Measurements from ENCODE around the gene TACR1.

TACR1 gene

GRCh38 chr2:75042823-75043222 is 156.5 kb downstream of the TACR1 start:
- DNase-seq: no peak

DNA sequence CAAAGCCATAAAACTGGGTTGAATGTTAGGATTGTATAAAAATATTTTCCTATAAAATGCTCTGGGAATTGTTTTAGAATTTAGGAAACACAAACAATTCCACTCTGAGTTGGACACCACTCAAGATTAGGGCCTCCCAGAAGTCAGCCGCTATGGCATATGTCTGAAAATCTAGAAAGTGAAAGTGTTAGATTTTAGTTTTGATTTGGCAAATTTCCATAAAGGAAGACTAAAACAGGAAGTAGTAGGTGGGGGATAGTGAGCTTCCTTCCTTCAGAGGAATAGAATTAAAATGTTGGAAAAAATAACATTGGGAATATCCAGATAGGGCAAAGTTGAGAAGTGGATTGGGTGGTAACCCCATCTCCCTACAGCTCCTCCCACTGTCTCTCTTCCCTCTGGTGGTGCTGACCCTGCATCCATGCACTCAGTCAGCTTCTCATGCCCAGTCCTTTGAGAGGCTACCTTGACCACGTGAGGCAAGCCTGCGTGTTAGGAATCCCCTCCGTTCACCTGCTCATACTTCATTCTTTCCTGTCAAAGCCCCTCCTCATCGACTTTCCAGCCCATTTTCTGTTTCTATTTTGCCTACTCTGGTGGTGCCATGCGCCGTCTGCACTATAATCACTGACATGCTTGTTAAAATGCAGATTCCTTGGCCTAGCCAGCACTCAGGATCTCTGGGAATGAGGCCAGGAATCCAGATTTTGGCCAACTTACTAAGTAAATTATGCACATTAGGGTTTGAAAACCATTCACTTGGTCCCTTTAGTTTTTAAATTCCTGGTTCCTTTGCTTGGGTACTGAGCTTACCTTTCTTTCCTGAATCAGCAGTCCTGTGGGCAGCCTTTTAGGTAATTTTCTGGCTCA is 157.4 kb downstream of the TACR1 start:
- DNase-seq: no peak

GRCh38 chr2:75041226-75041625 is 158.1 kb downstream of the TACR1 start:
- DNase-seq: no peak

- no peak for DNase-seq
Measured at GRCh38 chr2:75035444-75036353, 163.6 kb downstream of the TACR1 start.

DNA sequence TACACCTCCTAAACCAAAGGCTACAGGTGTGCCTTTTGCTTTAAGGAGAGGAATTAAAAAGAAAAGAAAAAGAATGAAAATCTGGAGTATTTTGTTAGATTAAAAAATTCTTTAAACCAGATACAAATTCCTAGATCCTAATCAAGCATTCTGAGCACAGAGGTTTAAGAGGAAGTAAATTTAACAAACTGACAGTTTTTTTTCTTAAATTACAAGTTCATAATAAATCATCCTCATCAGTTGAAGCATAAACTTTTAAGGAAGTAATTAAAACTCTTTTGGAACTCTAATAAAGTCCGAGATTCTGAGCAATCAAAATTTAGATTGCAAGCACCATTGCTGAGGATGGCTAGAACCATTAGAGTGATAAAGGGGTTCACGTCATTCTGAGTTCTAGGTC is 165.8 kb downstream of the TACR1 start:
- DNase-seq: no peak

GRCh38 chr2:75031906-75032803 is 167.2 kb downstream of the TACR1 start:
- no peak for DNase-seq

GRCh38 chr2:75031171-75031570 is 168.1 kb downstream of the TACR1 start:
- no peak for DNase-seq

DNA sequence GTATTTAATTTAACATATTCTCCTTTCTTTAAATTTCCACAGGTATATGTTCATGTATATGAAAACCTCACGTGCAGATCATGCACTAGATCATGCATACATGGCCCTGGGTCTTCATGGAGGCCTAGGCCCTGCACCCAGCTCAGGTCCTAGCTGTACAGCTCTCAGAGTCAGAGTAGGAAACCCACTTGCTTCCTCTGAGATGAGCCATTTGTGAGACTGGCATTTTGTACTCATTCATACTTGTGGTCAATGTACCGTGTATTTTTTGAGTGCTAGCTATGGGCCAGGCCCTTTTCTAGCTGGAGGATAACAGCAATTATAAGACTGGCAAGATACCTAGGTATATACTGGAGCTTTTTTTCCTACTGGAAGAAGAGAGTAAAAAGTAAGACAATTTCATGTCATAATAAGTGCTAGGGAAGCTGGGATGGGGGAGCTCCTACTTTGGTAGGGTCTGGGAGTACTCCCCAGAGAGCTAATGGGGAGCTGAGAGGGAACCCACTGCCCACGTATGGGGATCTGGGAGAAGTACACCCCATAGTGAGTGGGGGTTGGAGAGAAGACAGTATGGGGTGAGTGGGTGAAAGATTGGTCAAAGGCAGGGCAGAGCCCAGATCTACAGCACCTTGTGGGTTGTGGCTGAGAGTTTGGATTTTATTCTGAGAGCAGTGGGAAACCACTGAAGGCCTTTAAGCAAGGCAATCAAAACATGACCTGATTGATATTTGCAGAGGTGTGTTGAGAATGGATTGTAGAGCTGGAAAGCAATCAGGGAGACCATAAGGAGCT is 168.9 kb downstream of the TACR1 start:
- no peak for DNase-seq

- DNase-seq: no peak
Measured at GRCh38 chr2:75027886-75028285, 171.4 kb downstream of the TACR1 start.

- no peak for DNase-seq
Measured at GRCh38 chr2:75025633-75026380, 173.5 kb downstream of the TACR1 start.

- DNase-seq: no peak
Measured at GRCh38 chr2:75025216-75025615, 174.1 kb downstream of the TACR1 start.

DNA sequence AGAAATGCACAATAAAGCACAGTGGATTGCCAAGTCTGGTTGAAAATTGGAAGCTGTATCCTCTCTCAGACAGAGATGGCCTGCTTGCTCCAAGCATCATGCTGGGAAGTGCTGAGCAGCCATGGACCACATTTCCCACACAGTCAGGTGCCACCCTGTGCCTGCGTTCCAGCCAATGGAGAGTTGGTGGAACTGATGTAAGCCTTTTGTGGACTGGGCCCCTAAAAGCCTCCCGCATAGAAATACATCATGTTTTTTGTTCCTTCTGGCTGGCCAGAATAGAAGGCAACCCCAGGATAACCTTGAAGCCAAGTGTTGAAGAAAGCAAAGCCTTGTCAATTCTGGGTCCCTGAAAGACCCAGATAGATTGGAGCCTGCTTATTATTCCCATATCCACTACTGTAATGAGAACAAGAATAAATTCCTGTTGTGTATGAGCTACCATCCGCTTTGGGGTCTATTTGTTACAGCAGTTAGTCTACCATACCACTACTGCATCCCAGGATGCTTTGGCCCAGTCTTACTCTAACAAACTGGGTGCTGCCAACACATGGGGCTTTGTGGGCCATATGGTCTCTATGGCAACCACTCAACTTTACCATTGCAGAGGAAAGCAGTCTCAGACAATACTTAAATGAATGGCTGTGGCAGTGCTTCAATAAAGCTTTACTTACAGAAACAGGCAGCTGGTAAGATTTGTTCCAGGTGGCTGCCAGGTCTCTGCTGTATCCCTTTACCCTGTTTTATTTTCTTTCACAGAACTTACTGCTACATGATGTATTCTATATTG is 175.5 kb downstream of the TACR1 start:
- DNase-seq: no peak

GRCh38 chr2:75022516-75022915 is 176.8 kb downstream of the TACR1 start:
- DNase-seq: no peak

- DNase-seq: no peak
Measured at GRCh38 chr2:75021672-75022071, 177.6 kb downstream of the TACR1 start.

DNA sequence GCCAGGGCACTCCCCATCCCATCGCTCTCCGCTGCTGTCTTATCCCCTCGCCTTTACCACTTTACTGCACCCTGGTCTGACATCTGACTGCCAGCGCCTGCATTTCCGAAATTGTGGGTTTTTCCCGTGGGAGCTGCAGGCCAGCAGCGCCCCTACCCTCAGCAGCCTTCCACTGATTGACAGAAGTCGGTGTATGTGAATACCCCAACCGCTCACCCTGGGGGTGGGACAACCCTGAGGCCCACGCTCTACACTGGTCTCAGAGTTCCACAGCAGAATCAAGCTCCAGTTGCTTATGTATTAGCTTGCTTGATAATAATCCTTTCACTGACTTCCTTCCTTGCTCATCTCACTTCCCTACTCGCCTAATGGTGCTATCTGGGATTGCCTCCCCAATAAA is 178.8 kb downstream of the TACR1 start:
- no peak for DNase-seq

DNA sequence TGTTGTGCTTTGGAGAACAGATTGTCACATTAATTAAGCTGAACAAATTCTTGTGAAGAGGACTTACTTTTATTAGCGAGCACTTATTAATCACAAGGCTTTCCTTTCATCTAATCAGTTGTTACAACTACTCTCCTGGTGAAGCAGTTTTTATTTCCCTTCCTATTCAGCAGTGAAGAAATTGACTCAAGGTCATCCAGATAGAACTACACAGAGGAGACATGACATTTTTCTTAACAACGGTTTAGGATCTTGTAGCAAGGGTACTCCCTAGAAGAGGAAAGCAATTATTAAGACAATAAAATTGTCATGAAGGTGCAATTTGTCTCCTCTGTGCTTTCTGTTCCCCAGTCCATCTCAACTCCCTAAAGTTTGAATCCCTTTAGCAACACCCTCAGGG is 179.5 kb downstream of the TACR1 start:
- no peak for DNase-seq

DNA sequence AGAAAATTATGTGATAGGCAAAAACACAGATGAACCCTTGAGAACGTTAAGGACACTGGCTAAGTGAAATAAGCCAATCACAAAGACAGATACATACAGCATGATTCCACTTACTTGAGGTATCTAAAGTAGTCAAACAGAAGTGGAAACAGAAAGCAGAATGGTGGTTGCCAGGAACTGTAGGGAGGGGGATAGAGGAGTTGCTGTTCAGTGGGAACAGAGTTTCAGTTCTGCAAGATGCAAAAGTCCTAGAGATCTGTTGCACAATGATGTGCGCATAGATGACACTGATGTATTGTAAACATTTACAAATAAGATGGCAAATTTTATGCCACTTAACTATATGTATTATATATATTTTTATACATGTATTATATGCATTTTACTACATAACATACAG is 181.2 kb downstream of the TACR1 start:
- no peak for DNase-seq

DNA sequence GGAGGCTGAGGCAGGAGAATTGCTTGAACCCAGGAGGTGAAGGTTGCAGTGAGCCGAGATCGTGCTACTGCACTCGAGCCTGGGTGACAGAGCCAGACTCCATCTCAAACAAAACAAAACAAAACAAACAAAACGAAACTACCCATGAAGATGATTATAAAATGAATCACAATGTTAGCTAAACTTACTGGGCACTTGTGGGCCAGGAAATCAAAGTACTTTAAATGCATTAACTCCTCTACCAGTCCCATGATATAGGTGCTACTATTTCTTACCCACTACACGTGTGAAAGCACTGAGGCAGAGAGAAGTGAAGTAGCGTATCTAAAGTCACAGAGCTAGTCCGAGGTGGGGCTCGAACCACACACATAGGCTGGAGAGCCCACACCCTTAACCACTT is 187.2 kb downstream of the TACR1 start:
- no peak for DNase-seq

DNA sequence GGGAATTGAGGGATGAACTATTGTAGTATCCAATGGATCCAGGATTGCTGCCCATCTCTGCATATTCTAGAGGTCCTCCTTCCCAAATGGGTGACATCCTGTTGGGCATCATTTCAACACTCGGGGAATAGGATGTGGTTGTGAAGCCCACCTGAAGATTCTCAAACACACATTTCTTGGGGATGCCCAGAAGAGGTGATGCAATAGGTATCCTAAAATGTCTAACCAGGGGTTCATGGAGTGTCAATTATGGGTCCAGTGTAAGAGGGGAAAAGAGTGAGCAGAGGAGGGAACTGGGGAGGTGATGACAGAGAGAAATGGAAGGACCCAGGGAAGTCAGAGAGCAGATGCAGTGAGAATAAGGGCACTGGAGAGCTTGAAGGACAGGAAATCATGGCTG is 188.7 kb downstream of the TACR1 start:
- DNase-seq: no peak

DNA sequence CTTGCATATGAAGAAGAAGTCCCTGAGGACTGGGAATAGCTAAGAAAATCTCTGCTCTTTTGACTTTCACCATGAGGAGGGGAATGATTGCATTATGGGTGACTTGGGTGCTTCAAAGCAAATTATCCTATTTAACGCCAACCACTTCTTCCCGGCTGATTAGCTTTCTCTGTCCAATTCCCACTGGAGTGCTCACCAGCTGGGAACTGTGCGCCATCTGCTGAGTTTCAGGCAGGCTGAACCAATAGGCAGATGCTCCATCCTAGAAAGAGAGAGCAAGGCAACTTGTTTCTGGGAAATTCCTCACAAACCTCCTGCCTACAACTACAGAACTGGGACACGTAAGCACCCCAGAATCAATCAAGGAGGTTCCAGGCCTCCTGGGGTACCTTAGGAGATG is 191.5 kb downstream of the TACR1 start:
- DNase-seq: no peak

Measured in stimulated activated CD8-positive, alpha-beta memory T cell treated with anti-CD3 and anti-CD28 coated beads, Interleukin-4, amount 100 ng/mL, for 48 hours (primary cell).